Esophagus muscularis mucosa (tissue), 4 donors: Measurements from ENCODE around the gene PFDN4. TPM values are rescaled to one million over a fixed set of nuclear protein-coding genes. Genes with fewer than 3 reads are reported as not detected.
A peak's percentile ranks its signal among the peaks of the same experiment; 100 is the strongest.

Source experiments
- DNase-seq: peaks from one replicate; pipeline ENCODE4 v3.0.0-alpha.2; 2017; ENCODE audit errors: extremely low spot score
- H3K27ac ChIP-seq, 4 donors: fragments of 200-600 bp; sonication (generic); replicated peaks in 1 of 4; 1 replicate in 3 of 4; 2 replicates in 1 of 4; pipeline ENCODE4 v1.5.1; 2016 to 2019; ENCODE audit warnings: mild to moderate bottlenecking in 1 of 4
- H3K27me3 ChIP-seq, 4 donors: fragments of 200-600 bp; sonication (generic); one replicate each; pipeline versions ENCODE4 v1.5.1 to v1.6.0; 2016 to 2019
- H3K36me3 ChIP-seq, 4 donors: fragments of 200-600 bp; sonication (generic); one replicate each; pipeline ENCODE4 v1.5.1; 2016 to 2019
- H3K4me1 ChIP-seq, 4 donors: fragments of 200-600 bp; sonication (generic); one replicate each; pipeline ENCODE4 v1.5.1; 2016 to 2019
- H3K4me3 ChIP-seq, 4 donors: fragments of 200-600 bp; sonication (generic); 1 replicate in 2 of 4; 2 replicates in 2 of 4; pipeline ENCODE4 v1.5.1; 2016 to 2019; ENCODE audit warnings: mild to moderate bottlenecking in 4 of 4, moderate library complexity in 1 of 4
- H3K9me3 ChIP-seq, 4 donors: fragments of 200-600 bp; sonication (generic); 1 replicate in 3 of 4; 2 replicates in 1 of 4; pipeline ENCODE4 v1.5.1; 2016 to 2019
- EP300 ChIP-seq: sonication (generic); formaldehyde crosslinking; IDR thresholded peaks from one replicate; pipeline ENCODE4 v1.6.1; 2017; ENCODE audit warnings: antibody characterized with exemption
- POLR2A ChIP-seq: fragments of 450-650 bp; IDR thresholded peaks from one replicate; pipeline ENCODE4 v1.6.1; 2017; ENCODE audit warnings: antibody characterized with exemption, moderate library complexity, mild to moderate bottlenecking, low read depth
- POLR2AphosphoS5 ChIP-seq, 2 donors: sonication (generic); formaldehyde crosslinking; IDR thresholded peaks; one replicate each; pipeline ENCODE4 v1.6.1; 2017; ENCODE audit warnings: antibody characterized with exemption in 2 of 2
- WGBS: methylation state at CpG from one replicate; pipeline ENCODE4 v1.1.5; 2018; 5-methylcytosine and 5-hydroxymethylcytosine counted together
- intact Hi-C: fragments of 100-400 bp; cut with DNase I; formaldehyde crosslinking; loops from one replicate; pipeline ENCODE4 v1.15.1; 2023
- total RNA-seq, 4 donors: library from RNA; depleted of rRNA; stranded (reverse); fragments of >200 nt; gene quantifications; one replicate each; pipeline versions ENCODE4 v1.1.0 to v1.2.1, GENCODE V29; 2016
- TF ChIP-seq, protein P1 (sequence below), 3 experiments: fragments of 200-600 bp in 2 of 3; fragments of 450-650 bp in 1 of 3; sonication (generic) in 2 of 3; IDR thresholded peaks; one replicate each; pipeline ENCODE4 v1.5.1; 2017 to 2019; ENCODE audit warnings: antibody characterized with exemption in 3 of 3, mild to moderate bottlenecking in 2 of 3, moderate library complexity in 1 of 3

Gene PFDN4
- total RNA-seq, 4 donors from 2014 or later = 43.2 to 96.8 (median 58.7) TPM

DNA sequence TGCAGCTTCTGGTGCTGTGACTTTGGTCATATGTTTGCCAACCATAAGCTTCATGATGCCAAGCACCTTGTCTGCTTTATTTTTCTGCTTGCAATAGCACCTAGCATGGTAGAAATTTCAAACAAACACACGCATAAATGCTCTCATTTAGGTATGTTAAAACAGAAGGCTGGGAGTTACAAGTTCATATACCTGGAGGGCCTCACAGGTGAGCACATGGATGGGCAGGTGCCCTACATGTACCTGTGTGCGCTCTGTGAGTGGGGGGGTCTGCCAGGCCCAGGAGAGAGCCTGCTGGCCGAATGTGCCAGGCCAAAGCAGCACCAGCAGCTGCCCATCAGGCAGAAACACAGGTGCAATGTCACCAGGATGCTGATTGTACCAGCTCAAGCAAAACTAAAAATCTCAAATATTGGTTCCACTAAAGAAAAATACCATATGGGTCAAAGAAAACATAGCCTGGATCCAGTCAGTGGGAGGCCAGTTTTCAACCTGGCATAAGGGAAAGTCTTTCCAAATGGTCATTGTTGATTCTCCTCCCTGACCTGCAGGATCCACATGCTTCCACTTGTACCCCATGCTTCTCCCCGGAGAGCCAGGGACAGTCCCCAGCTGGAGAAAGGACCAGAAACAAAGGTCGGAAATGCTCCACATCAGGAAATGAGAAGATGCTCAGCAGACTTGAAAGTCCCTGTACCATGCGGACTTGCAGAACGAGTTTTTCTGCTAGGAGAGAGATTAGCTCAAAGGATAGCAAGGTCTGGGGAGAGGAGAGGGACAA, 7.2 kb upstream of the PFDN4 start:
- intact Hi-C loops = no loop called here
- TF ChIP-seq POLR2A (no peak), POLR2AphosphoS5 (IDR thresholded peaks at IDR 0.05) (no peak), EP300 (no peak)
- TF ChIP-seq, protein P1, sequence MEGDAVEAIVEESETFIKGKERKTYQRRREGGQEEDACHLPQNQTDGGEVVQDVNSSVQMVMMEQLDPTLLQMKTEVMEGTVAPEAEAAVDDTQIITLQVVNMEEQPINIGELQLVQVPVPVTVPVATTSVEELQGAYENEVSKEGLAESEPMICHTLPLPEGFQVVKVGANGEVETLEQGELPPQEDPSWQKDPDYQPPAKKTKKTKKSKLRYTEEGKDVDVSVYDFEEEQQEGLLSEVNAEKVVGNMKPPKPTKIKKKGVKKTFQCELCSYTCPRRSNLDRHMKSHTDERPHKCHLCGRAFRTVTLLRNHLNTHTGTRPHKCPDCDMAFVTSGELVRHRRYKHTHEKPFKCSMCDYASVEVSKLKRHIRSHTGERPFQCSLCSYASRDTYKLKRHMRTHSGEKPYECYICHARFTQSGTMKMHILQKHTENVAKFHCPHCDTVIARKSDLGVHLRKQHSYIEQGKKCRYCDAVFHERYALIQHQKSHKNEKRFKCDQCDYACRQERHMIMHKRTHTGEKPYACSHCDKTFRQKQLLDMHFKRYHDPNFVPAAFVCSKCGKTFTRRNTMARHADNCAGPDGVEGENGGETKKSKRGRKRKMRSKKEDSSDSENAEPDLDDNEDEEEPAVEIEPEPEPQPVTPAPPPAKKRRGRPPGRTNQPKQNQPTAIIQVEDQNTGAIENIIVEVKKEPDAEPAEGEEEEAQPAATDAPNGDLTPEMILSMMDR (IDR thresholded peaks at IDR 0.05) = no peak
- peak; percentile 53 for DNase-seq

DNA sequence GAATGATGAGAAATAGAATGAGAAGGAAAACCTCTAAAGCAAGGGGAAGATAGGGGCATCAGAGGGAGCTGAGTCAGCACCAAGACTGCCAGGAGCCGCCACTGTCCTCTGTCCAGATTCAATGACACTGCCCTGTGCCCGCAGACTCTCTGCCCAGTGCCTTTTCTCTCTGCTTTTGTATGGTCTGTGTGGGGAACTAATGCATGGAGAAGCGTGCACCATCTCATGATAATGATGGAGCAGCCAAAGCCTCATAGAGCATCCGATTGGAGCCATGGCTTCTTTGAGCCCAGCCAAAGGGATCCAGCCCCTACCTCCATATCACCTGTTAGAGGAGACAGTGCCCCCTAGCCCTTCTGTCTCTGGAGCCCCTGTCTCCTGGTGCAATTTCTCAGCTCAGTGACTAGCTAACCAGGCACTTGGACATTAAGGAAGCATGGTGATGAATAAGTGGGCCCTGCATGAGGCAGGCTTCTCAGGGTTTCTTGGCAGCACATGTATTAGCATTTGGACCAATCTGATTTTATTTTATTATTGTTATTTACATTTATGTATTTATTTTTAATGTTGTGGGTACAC, 6.5 kb upstream of the PFDN4 start:
- Histone ChIP-seq H3K27me3 (peaks cover 0 to 4% (median 0%) of the 10 kb centered on the region in 4 donors), H3K4me3 (no peak overlapping the region), H3K36me3 (no peaks in the 10 kb centered on the region), H3K4me1 (no peaks in the 10 kb centered on the region), H3K9me3 (no peaks in the 10 kb centered on the region), H3K27ac (no peak overlapping the region)
- DNase-seq = peak; percentile 86
- intact Hi-C loops = no loop called here
- WGBS = 64% methylated on average over 4 of the region's 4 CpGs
- TF ChIP-seq POLR2AphosphoS5 (IDR thresholded peaks at IDR 0.05) = no peak
- TF ChIP-seq POLR2A = no peak
- TF ChIP-seq, protein P1 (IDR thresholded peaks at IDR 0.05) = no peak
- TF ChIP-seq EP300 = no peak

More for the DNA sequence above, 7.2 kb upstream of the PFDN4 start:
- Histone ChIP-seq H3K4me3 (no peak overlapping the region), H3K4me1 (no peaks in the 10 kb centered on the region), H3K27me3 (peaks cover 0 to 4% (median 0%) of the 10 kb centered on the region in 4 donors), H3K9me3 (no peaks in the 10 kb centered on the region), H3K36me3 (no peaks in the 10 kb centered on the region), H3K27ac (no peak overlapping the region)
- WGBS = 57% methylated on average over 7 of the region's 7 CpGs

- intact Hi-C loops = no loop called here
- WGBS = 50% methylated on average over 5 of the region's 5 CpGs
Observed at GRCh38 chr20:54203281-54203680, 4.6 kb upstream of the PFDN4 start.

GRCh38 chr20:54204063-54204462, 3.8 kb upstream of the PFDN4 start:
- Histone ChIP-seq H3K27me3 (peaks cover 0 to 4% (median 0%) of the 10 kb centered on the region in 4 donors), H3K4me3 (no peak overlapping the region), H3K36me3 (no peaks in the 10 kb centered on the region), H3K27ac (no peak overlapping the region), H3K4me1 (peaks cover 5 to 9% (median 8%) of the 10 kb centered on the region in 4 donors), H3K9me3 (no peaks in the 10 kb centered on the region)
- 70% methylated on average over 6 of the region's 6 CpGs for WGBS
- intact Hi-C loops = no loop called here
- DNase-seq = peak; percentile 77
- TF ChIP-seq POLR2AphosphoS5 (IDR thresholded peaks at IDR 0.05) (no peak), POLR2A (no peak), EP300 (no peak)
- TF ChIP-seq, protein P1 (IDR thresholded peaks at IDR 0.05) = no peak

More at GRCh38 chr20:54203281-54203680, 4.6 kb upstream of the PFDN4 start:
- no peak for TF ChIP-seq POLR2A
- TF ChIP-seq POLR2AphosphoS5 (IDR thresholded peaks at IDR 0.05) = no peak
- TF ChIP-seq, protein P1 (IDR thresholded peaks at IDR 0.05) = no peak
- TF ChIP-seq EP300 = no peak
- peaks cover 0 to 4% (median 0%) of the 10 kb centered on the region in 4 donors for H3K27me3 ChIP-seq
- peak; percentile 8 for DNase-seq
- H3K4me3 ChIP-seq = no peak overlapping the region
- H3K4me1 ChIP-seq = peaks cover 0 to 4% (median 3%) of the 10 kb centered on the region in 4 donors
- H3K9me3 ChIP-seq = no peaks in the 10 kb centered on the region
- no peak overlapping the region for H3K27ac ChIP-seq
- H3K36me3 ChIP-seq = no peaks in the 10 kb centered on the region
